Fibroblast of villous mesenchyme (primary cell): ENCODE data around the gene OR2T34. TPM values are rescaled to one million over a fixed set of nuclear protein-coding genes. Genes with fewer than 3 reads are reported as not detected.
"Not testable (repeated sequence)": the region's sequence is repeated elsewhere in the genome, so short reads cannot be mapped to it uniquely, and the experiment has no call there.

ENCODE experiments used
- DNase-seq: peaks from one replicate; pipeline ENCODE4 v3.0.0-alpha.2; 2010; ENCODE audit warnings: low read depth
- H3K4me3 ChIP-seq: 2 replicates; pipeline ENCODE4 v1.5.1; 2011; ENCODE audit warnings: low read depth, mild to moderate bottlenecking, low read length
- CTCF ChIP-seq: IDR thresholded peaks from 2 replicates; pipeline ENCODE4 v1.5.1; 2012; ENCODE audit warnings: low read depth, mild to moderate bottlenecking, low read length; ENCODE audit not compliant: insufficient read depth
- total RNA-seq: library from RNA; depleted of rRNA; stranded (reverse); fragments of >200 nt; gene quantifications from 2 replicates; pipeline ENCODE4 v1.2.3, GENCODE V29; 2012

Gene OR2T34
- total RNA-seq = not detected in 2 replicates

- not testable (repeated sequence) for H3K4me3 ChIP-seq, DNase-seq
Observed at GRCh38 chr1:248574657-248575056, at the start of gene OR2T34. Gene OR2T34, minus strand, starts transcription at chr1:248574757. Its CDS starts 0 bp downstream, at chr1:248574757.

GRCh38 chr1:248622570-248623001 is 48.0 kb upstream of the OR2T34 start:
- no peak overlapping the region for H3K4me3 ChIP-seq
- no peak for DNase-seq
- no peak for TF ChIP-seq CTCF

- H3K4me3 ChIP-seq = no peak overlapping the region
- no peak for DNase-seq
- no peak for TF ChIP-seq CTCF
Observed at GRCh38 chr1:248621770-248622169, 47.2 kb upstream of the OR2T34 start.

- DNase-seq = no peak
- no peak for TF ChIP-seq CTCF
- H3K4me3 ChIP-seq = no peak overlapping the region
Observed at GRCh38 chr1:248618878-248619277, 44.3 kb upstream of the OR2T34 start.

- no peak for TF ChIP-seq CTCF
- DNase-seq = no peak
- no peak overlapping the region for H3K4me3 ChIP-seq
Observed at GRCh38 chr1:248618119-248618518, 43.6 kb upstream of the OR2T34 start.

GRCh38 chr1:248613742-248614141 is 39.2 kb upstream of the OR2T34 start:
- DNase-seq = no peak
- no peak for TF ChIP-seq CTCF
- no peak overlapping the region for H3K4me3 ChIP-seq

- DNase-seq = no peak
- no peak for TF ChIP-seq CTCF
- no peak overlapping the region for H3K4me3 ChIP-seq
Observed at GRCh38 chr1:248611883-248612414, 37.4 kb upstream of the OR2T34 start.

- no peak for DNase-seq
- H3K4me3 ChIP-seq = no peak overlapping the region
- no peak for TF ChIP-seq CTCF
Observed at GRCh38 chr1:248610301-248610700, 35.7 kb upstream of the OR2T34 start.
